CD4-positive, alpha-beta T cell treated with Interleukin-1 beta for 1 hour (primary cell): ENCODE data around the gene LRRC3.

Experiments used
- DNase-seq, 2 donors: peaks; one replicate each; pipeline ENCODE4 v3.0.0-alpha.2; 2020 to 2022

LRRC3 gene

DNA sequence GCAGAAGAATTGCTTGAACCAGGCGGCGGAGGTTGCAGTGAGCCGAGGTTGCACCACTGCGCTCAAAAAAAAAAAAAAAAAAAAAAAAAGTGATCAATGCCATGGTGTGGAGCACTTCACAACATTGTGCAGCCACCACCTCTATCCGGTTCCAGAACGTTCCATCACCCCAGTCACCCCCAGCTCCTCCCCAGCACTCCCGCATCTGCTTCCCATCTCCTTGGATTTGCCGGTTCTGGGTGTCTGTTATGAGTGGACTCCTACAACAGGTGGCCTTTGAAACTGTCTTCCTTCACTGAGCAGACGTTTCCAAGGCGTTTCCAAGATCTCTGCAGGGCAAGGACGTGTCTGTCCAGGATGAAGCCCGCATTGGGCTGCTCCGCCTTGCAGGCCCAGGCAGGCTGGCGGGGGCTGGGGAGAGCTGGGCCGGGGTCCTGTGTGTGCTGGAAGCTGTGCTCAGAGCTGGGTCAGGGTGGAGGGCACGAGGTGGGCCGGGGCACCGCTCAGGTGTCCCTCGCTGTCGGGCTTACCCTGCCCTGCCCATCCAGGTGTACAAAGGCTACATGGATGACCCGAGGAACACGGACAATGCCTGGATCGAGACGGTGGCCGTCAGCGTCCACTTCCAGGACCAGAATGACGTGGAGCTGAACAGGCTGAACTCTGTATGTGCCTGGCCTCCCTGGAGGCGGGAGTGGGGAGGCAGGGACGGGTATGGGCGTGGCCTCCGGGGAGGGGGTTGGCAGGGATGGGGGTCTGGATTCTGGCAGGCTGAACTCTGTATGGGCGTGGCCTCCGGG, 14.9 kb upstream of the LRRC3 start:
- no peak for DNase-seq

GRCh38 chr21:44441041-44441400, 14.3 kb upstream of the LRRC3 start:
- DNase-seq: no peak

GRCh38 chr21:44441581-44442265, 13.6 kb upstream of the LRRC3 start:
- no peak for DNase-seq

DNA sequence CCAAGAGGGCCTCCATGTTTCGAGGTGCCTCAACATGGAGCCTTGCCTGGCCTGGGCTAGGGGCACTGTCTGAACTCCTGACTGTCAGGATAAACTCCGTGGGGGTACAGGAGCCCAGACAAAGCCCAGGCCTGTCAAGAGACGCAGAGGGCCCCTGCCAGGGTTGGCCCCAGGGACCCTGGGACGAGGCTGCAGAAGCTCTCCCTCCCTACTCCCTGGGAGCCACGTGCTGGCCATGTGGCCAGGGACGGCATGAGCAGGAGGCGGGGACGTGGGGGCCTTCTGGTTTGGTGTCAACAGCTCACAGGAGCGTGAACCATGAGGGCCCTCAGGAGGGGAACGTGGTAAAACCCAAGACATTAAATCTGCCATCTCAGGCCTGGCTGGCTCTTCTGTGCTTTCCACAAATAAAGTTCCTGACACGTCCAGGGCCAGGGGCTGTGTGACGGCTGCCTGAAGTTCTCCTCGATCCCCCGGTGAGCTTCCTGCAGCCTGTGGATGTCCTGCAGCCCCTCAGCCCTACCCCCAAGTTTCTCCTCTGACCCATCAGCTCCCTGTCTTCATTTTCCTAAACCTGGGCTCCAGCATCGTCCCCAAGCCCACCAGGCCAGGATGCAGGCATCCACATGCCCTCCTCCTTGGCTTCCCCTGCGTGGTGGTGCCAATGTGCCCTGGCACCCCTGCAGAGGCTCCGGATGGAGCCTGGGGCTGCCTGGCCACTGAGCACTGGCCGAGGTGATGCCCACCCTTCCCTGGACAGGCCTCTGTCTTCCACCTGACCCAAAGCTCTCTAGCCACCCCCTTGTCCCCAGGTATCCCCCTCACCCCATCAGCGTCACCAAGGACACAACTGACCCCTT, 12.8 kb upstream of the LRRC3 start:
- DNase-seq: no peak

GRCh38 chr21:44443291-44443890, 11.9 kb upstream of the LRRC3 start:
- no peak for DNase-seq

- no peak for DNase-seq
Measured at GRCh38 chr21:44443891-44444285, 11.4 kb upstream of the LRRC3 start.

DNA sequence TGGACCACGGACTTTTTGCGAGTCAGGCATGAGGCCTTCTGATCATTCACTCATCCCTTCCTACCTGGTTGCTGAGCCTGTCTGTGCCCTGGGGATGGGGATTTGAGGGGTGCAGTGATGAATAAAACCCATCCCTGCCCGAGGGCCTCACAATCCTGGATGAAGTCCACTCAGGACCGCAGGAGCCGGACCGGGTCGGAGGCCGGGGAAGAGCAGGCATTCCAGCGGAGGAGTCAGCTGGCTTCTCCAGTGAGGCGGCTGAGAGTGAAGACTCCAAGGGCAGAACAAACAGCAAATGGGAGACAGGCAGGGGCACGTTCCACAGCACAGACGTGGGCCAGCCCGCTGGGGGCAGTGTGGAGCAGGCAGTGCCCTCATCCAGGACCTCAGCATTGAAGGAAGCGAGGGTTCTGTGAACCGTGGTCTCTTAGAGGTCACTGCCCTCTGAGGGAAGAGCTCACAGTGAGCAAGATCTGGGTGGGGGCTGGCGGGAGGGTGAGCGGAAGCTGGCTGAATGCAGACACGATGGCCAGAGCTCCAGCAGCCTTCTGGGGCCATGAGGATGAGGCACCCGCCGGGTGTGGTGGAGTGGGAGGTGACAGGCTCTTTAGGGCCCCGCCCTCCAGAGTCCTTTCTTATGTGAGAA, 10.9 kb upstream of the LRRC3 start:
- DNase-seq: no peak

- no peak for DNase-seq
Measured at GRCh38 chr21:44445145-44445812, 10.0 kb upstream of the LRRC3 start.

GRCh38 chr21:44448651-44449131, 6.6 kb upstream of the LRRC3 start:
- no peak for DNase-seq

DNA sequence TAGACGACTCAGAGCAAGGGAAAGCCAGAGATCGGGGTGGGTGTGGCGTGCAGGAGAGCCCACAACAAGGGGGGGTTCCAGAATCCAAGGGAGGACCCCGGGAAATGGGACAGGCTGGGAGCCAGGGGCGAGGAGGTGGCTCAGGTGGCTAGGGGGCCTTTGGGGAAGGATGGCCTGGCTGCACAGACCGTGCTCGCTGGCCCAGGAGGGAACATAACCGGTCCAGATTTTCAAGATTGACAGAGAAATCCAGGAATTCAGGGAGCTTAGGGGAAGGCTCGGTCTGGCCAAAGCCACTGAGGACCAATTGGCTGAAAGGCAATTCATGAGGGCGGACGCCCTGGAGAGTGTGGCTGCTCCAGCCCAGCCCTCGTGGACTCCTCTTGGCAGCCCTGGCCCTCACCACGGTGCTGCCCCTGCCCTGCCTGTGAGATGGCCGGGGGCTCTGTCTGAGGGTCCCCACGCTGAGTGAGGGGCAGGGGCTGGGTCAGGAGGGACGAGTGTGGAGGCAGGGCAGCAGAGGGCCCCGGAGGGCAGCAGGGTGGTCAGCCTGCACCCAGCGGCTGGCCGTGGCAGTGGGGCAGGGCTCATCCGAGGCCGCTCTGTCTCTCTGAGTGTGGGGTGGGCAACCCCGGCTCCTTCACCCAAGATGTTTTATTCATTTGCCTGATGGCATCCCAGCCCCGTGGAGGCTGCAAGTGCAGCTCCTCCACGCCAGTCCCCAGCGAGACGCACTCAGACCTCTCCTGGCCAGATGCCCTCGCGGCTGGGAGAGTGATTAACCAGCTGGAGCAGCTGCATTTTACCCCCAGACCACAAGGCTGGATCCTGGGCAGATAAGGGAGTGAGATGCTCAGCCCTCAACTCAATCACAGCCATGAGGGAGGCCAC, 5.6 kb upstream of the LRRC3 start:
- DNase-seq: no peak

DNA sequence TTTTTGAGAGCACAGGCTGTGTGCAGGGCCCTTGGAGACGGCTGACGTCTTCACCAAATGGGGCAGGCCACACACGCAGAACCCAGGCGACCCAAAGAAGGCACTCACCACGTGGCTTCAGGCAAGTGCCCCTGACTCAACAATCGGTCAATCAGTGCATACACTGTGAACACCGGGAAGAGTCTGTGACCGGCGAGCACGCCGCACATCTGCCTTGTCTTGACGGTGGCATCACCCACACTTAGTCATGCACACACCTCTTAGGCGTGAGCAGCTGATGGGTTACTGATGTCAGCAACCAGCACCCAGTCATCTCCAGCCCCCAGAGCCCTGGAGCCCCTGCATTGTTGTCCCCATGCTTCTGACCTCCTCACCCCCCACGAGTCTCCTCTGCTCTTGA, 4.9 kb upstream of the LRRC3 start:
- DNase-seq: no peak

- DNase-seq: no peak
Measured at GRCh38 chr21:44450999-44451398, 4.3 kb upstream of the LRRC3 start.

DNA sequence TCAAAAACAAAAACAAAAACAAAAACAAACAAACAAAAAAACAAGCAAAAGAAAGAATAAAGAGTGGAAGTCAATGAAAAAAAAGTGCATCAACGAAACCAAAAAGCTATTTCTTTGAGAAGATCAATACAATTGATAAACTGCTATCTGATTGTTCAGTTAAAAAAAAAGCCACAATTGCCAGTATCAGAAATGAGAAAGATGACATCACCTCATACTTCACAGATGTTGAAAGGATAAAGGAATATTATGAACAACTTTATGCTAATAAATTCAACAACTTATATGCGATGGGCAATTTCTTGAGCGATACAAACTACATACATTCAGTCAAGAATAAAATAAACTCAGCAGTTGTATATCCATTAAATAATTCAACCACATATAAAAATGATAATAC, 2.2 kb upstream of the LRRC3 start:
- no peak for DNase-seq

DNA sequence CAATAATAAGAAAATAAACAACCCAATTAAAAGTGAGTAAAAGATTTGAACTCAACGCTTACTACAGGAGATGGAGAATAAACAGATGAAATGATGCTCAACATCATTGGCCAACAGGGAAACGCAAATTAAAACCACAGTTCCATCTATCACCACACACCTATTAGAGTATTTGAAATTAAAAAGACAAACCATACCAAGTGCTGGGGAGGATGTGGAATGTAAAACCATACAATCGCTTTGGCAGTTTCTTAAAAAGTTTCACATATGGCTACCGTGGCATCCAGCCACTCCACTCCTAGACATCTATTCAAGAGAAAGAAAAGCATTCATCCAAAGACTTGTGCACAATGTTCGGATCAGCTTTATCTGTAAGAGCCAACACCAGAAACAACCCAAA, 1.3 kb upstream of the LRRC3 start:
- DNase-seq: no peak

- peak; percentile 16 to 24 for DNase-seq
Measured at GRCh38 chr21:44455524-44456213, 359 bp downstream of the LRRC3 start.

- no peak for DNase-seq
Measured at GRCh38 chr21:44456214-44456914, 1.1 kb downstream of the LRRC3 start.

GRCh38 chr21:44456915-44457736, 1.8 kb downstream of the LRRC3 start:
- no peak for DNase-seq

DNA sequence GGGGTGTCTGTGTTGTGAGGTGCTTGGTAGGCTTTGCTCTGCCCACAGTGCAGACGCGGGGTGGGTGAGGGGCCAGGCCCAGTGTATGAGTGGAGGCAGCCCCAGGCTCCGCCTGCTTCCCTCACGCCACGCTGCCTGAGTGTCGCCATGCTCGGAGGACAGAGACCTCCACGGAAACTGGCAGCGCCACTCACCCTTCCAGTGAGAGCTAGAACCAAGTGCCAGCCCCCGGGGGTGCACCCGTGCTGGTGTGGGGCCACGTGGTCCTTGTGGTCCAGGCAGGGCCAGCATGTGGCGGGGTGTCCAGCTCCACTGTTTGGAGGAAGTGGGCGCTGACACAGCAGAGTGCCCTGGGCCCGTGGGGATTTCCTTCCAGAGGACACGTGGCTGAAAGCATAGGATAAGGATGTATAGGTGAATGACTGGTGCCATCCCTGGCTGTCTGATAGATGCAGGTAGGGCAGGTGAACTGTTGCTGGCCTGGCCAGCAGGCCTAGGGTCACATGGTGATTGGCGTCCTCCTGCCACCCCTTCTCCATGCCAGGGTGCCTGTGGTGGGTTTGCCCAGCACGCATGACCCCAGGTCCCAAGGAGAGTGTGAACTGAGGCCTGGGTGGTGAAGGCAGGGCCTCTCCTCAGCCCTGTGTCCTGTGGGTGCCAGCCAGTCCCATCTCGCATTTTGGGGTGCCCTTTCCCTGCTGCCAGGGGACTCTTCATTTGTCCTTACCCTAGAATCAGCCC, 3.8 kb downstream of the LRRC3 start:
- no peak for DNase-seq
